Mesothelial cell of epicardium (in vitro differentiated cells): Measurements from ENCODE around the gene ANO9. TPM values are rescaled to one million over a fixed set of nuclear protein-coding genes. Genes with fewer than 3 reads are reported as not detected.

Source experiments
- DNase-seq, 2 experiments: peaks; one replicate each; pipeline ENCODE4 v3.0.0; 2021; ENCODE audit warnings: low spot score in 2 of 2; ENCODE audit not compliant: unreplicated experiment in 2 of 2
- H3K27ac Mint-ChIP-seq: 2 replicates; pipeline ENCODE4 v1.8.0; 2021; ENCODE audit warnings: mixed read lengths
- H3K27me3 Mint-ChIP-seq: 2 replicates; pipeline ENCODE4 v1.8.0; 2021; ENCODE audit warnings: low read depth, mixed read lengths
- H3K36me3 Mint-ChIP-seq: 2 replicates; pipeline ENCODE4 v1.8.0; 2021; ENCODE audit warnings: mixed read lengths
- H3K4me1 Mint-ChIP-seq: 2 replicates; pipeline ENCODE4 v1.8.0; 2021; ENCODE audit warnings: mixed read lengths
- H3K4me3 Mint-ChIP-seq: 2 replicates; pipeline ENCODE4 v1.8.0; 2021; ENCODE audit warnings: mild to moderate bottlenecking, moderate library complexity, mixed read lengths
- H3K9me3 Mint-ChIP-seq: 2 replicates; pipeline ENCODE4 v1.8.0; 2021; ENCODE audit warnings: mixed read lengths
- total RNA-seq: library from RNA; stranded (reverse); gene quantifications from 3 replicates; pipeline ENCODE4 v1.2.1, GENCODE V29; 2021
- TF ChIP-seq, protein P1 (sequence below): fragments of 200-600 bp; sonication (generic); IDR thresholded peaks from one replicate; pipeline ENCODE4 v1.5.0; 2021; ENCODE audit warnings: antibody characterized with exemption; ENCODE audit not compliant: unreplicated experiment

The ANO9 gene
- total RNA-seq, 1 donor from 2014 or later, result 30.6 TPM

DNA sequence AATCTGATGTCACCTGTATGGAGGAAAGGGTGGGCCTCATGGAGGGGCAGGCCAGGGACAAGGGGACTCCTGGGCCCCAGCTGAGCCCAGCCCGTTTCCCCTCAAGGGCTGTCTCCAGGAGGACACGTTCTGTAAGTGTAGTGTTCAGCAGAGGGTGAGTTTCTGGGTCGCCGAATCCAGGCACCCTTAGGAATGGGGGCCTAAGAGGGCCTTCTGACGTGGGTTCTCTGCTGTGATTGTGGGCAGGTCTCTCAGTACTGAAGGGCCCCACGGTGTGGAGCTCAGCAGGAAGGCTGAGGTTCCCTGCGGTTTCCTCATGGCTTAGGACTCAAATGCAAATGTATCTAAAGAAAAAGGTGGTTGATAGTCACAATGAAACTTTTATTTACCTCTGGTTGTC lies 14.7 kb upstream of the ANO9 start:
- no peak overlapping the region for H3K27ac Mint-ChIP-seq
- peaks cover 8% of the 10 kb centered on the region for H3K4me1 Mint-ChIP-seq
- peaks cover 9% of the 10 kb centered on the region for H3K36me3 Mint-ChIP-seq
- DNase-seq, result no peak
- no peak overlapping the region for H3K4me3 Mint-ChIP-seq
- no peaks in the 10 kb centered on the region for H3K9me3 Mint-ChIP-seq
- no peaks in the 10 kb centered on the region for H3K27me3 Mint-ChIP-seq
- TF ChIP-seq, protein P1, sequence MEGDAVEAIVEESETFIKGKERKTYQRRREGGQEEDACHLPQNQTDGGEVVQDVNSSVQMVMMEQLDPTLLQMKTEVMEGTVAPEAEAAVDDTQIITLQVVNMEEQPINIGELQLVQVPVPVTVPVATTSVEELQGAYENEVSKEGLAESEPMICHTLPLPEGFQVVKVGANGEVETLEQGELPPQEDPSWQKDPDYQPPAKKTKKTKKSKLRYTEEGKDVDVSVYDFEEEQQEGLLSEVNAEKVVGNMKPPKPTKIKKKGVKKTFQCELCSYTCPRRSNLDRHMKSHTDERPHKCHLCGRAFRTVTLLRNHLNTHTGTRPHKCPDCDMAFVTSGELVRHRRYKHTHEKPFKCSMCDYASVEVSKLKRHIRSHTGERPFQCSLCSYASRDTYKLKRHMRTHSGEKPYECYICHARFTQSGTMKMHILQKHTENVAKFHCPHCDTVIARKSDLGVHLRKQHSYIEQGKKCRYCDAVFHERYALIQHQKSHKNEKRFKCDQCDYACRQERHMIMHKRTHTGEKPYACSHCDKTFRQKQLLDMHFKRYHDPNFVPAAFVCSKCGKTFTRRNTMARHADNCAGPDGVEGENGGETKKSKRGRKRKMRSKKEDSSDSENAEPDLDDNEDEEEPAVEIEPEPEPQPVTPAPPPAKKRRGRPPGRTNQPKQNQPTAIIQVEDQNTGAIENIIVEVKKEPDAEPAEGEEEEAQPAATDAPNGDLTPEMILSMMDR, result no peak

DNA sequence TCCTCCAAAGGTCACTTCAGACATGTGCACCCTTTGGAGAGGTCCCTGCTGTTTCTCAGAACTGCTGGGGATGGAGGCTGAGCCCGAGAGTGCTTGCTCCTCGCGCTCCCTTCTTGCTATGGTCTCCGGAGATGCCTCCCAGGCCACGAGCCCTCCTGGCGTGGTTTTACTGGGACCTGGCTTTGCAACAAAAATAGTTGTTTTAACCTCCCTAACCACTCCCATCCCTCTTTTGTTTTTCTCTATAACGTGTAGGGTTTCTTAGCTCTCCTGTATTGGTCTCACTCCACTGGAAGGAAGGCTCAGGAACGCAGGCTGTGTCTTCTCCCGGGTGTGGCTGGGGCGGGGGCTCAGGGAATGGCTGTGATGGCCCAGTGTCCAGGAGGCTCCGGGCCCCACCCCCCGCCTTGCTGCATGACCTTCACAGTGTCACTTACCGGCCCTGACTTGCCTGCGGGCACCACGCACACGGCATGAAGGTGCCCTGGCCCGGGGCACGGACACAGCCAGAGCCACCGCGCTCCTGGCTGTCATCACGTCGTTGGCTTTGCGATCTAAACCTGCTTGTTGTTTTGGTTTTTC lies 13.8 kb upstream of the ANO9 start:
- TF ChIP-seq, protein P1, result no peak
- H3K4me3 Mint-ChIP-seq, result no peak overlapping the region

DNA sequence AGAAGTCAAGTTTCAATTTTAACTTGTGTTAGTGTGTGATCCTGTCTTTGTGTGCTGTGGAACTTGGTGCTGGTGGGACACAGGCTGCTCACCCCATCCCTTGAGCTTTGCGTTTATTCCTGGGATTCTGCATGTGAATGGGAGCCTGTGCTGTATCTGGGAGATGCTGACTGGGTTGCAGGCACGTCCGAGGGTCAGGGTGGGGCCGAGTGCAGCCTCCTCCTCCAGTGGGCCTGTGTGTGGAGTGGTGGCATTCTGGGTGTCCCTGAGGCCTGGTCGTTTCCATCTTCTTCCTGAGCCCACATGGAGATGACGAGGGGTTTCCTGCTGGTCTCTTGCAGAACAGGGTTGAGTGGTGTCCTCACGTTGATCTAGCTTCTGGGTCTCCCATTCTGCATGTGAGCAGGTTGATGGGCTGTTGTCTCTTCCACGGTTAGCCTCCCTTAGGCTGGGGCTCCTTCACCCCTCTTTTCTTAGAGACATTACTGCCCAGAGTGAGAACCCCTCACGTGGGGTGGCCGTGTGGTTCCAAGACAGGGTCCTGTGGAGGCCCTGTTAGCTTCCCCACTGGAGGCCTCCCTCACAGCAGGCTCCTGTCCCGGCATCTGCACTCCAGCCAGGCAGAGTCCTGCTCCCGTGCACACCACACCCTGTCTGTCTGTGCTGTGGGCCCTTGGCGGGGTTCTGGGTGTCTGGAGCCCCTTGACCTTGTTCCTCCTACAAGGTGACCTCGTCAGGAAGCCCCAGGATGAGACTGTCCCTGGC lies 13.2 kb upstream of the ANO9 start:
- Mint-ChIP-seq H3K9me3 (no peaks in the 10 kb centered on the region), H3K4me1 (peaks cover 10% of the 10 kb centered on the region), H3K36me3 (peaks cover 5% of the 10 kb centered on the region), H3K4me3 (no peak overlapping the region), H3K27ac (no peak overlapping the region), H3K27me3 (no peaks in the 10 kb centered on the region)
- TF ChIP-seq, protein P1, result no peak
- no peak for DNase-seq

More for the DNA sequence above, 13.8 kb upstream of the ANO9 start:
- Mint-ChIP-seq H3K27me3 (no peaks in the 10 kb centered on the region), H3K27ac (no peak overlapping the region), H3K4me1 (peaks cover 13% of the 10 kb centered on the region), H3K36me3 (peaks cover 7% of the 10 kb centered on the region), H3K9me3 (no peaks in the 10 kb centered on the region)
- no peak for DNase-seq

DNA sequence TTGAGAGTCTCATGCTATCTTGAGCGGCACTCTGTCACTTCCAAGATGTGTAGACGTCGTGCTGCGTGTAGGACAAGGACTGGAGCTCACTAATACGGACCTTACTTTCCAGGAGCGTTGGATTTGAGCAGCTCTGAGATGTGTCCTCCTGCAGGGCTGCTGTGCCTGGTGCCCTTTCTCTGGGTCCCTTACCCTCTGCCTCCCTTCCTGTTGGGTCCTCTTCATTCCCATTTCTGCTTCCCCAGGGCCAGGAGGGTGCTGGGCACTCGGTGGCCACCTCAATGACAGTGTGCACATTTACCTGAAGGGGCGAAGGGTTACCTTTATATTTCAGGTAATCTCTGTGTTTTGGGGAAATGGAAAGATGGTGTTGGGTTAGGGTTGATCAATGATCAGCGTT lies 12.2 kb upstream of the ANO9 start:
- peaks cover 14% of the 10 kb centered on the region for H3K4me1 Mint-ChIP-seq
- H3K4me3 Mint-ChIP-seq, result no peak overlapping the region
- H3K9me3 Mint-ChIP-seq, result no peaks in the 10 kb centered on the region
- no peaks in the 10 kb centered on the region for H3K27me3 Mint-ChIP-seq
- no peak for DNase-seq
- H3K36me3 Mint-ChIP-seq, result peaks cover 5% of the 10 kb centered on the region
- TF ChIP-seq, protein P1, result no peak
- no peak overlapping the region for H3K27ac Mint-ChIP-seq

DNA sequence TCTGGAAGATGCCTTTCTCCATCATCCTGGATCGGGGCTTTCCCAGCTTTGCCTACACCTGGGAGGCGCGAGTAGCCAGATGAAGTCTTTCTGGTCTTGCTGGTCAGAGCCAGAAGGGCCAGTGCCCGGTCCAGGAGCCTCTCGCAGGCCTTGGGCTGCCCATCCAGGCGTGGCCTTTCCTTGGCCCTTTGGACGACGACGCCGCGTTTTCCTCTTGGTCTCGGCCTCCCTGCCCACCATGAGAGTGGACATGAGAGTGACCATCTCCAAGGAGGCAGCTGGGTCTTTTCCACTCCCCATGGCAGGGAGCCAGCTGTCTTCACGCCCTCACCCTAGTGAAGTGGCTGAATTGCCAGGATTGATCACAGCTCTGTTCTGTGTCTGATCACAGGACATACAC lies 11.8 kb upstream of the ANO9 start:
- no peak overlapping the region for H3K4me3 Mint-ChIP-seq
- H3K9me3 Mint-ChIP-seq, result no peaks in the 10 kb centered on the region
- H3K27ac Mint-ChIP-seq, result no peak overlapping the region
- no peak for DNase-seq
- H3K27me3 Mint-ChIP-seq, result no peaks in the 10 kb centered on the region
- H3K36me3 Mint-ChIP-seq, result peaks cover 5% of the 10 kb centered on the region
- TF ChIP-seq, protein P1, result no peak
- H3K4me1 Mint-ChIP-seq, result peaks cover 16% of the 10 kb centered on the region
